HL-60 (cell line): ENCODE results near the gene TBC1D24.

Experiments used
- DNase-seq, 2 experiments: peaks; one replicate each; pipeline ENCODE4 v3.0.0-alpha.2; 2010 to 2020; ENCODE audit warnings: low read depth in 1 of 2, low spot score in 1 of 2
- H3K27ac ChIP-seq: fragments of 250-450 bp; sonication (Bioruptor Pico); replicated peaks from 2 replicates; pipeline ENCODE4 v1.5.1; 2020; ENCODE audit warnings: mild to moderate bottlenecking, moderate library complexity
- H3K27me3 ChIP-seq: fragments of 250-450 bp; sonication (Bioruptor Pico); 2 replicates; pipeline ENCODE4 v1.5.1; 2021; ENCODE audit warnings: mild to moderate bottlenecking, moderate library complexity; ENCODE audit not compliant: insufficient read depth, poor library complexity, severe bottlenecking
- H3K4me3 ChIP-seq: replicated peaks from 2 replicates; pipeline ENCODE4 v1.5.1; 2011; ENCODE audit warnings: mild to moderate bottlenecking, control low read depth, low read length; ENCODE audit not compliant: insufficient read depth
- GABPA ChIP-seq: IDR thresholded peaks from 2 replicates; pipeline ENCODE4 v1.6.1; 2012; ENCODE audit warnings: low read depth
- POLR2AphosphoS5 ChIP-seq: IDR thresholded peaks from 2 replicates; pipeline ENCODE4 v1.6.1; 2012; ENCODE audit warnings: low read depth
- SPI1 ChIP-seq: IDR thresholded peaks from 2 replicates; pipeline ENCODE4 v1.6.1; 2012; ENCODE audit warnings: low read depth, mild to moderate bottlenecking, borderline replicate concordance
- TF ChIP-seq, protein P1 (sequence below): IDR thresholded peaks from 2 replicates; pipeline ENCODE4 v1.6.1; 2012; ENCODE audit warnings: low read depth; ENCODE audit not compliant: insufficient replicate concordance
- TF ChIP-seq, protein P2 (sequence below): IDR thresholded peaks from one replicate; pipeline ENCODE4 v1.5.1; 2011; ENCODE audit warnings: low read length, control low read depth, inconsistent platforms; ENCODE audit not compliant: insufficient read depth

The TBC1D24 gene

DNA sequence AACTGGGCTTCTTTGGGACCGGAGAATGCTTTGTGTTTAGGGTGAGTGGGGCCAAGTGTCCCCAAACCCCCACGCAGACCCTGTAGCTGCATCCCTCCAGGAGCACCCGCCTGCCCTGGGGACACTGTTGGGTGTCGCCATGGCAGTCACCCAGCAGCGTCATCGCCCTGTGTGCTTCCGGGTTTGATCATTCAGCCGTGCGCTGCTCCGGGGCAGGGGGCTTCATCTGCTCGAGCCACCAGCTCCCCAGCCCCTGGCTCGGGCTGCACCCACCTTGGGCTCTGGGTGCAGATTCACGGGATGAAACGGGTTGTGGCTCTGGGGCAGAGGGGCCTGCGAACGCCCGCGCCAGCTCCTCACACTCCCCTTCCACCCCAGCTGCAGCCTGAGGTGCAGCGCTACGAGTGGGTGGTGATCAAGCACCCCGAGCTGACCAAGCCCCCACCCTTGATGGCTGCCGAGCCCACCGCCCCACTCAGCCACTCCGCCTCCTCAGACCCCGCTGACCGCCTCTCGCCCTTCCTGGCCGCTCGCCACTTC, 25.0 kb downstream of the TBC1D24 start:
- no peaks in the 10 kb centered on the region for H3K27me3 ChIP-seq
- DNase-seq, result no peak
- H3K4me3 ChIP-seq, result no peak overlapping the region
- H3K27ac ChIP-seq, result no peak overlapping the region
- no peak for TF ChIP-seq POLR2AphosphoS5
- no peak for TF ChIP-seq SPI1
- TF ChIP-seq, protein P1, sequence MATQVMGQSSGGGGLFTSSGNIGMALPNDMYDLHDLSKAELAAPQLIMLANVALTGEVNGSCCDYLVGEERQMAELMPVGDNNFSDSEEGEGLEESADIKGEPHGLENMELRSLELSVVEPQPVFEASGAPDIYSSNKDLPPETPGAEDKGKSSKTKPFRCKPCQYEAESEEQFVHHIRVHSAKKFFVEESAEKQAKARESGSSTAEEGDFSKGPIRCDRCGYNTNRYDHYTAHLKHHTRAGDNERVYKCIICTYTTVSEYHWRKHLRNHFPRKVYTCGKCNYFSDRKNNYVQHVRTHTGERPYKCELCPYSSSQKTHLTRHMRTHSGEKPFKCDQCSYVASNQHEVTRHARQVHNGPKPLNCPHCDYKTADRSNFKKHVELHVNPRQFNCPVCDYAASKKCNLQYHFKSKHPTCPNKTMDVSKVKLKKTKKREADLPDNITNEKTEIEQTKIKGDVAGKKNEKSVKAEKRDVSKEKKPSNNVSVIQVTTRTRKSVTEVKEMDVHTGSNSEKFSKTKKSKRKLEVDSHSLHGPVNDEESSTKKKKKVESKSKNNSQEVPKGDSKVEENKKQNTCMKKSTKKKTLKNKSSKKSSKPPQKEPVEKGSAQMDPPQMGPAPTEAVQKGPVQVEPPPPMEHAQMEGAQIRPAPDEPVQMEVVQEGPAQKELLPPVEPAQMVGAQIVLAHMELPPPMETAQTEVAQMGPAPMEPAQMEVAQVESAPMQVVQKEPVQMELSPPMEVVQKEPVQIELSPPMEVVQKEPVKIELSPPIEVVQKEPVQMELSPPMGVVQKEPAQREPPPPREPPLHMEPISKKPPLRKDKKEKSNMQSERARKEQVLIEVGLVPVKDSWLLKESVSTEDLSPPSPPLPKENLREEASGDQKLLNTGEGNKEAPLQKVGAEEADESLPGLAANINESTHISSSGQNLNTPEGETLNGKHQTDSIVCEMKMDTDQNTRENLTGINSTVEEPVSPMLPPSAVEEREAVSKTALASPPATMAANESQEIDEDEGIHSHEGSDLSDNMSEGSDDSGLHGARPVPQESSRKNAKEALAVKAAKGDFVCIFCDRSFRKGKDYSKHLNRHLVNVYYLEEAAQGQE, result no peak
- TF ChIP-seq GABPA, result no peak
- TF ChIP-seq, protein P2, sequence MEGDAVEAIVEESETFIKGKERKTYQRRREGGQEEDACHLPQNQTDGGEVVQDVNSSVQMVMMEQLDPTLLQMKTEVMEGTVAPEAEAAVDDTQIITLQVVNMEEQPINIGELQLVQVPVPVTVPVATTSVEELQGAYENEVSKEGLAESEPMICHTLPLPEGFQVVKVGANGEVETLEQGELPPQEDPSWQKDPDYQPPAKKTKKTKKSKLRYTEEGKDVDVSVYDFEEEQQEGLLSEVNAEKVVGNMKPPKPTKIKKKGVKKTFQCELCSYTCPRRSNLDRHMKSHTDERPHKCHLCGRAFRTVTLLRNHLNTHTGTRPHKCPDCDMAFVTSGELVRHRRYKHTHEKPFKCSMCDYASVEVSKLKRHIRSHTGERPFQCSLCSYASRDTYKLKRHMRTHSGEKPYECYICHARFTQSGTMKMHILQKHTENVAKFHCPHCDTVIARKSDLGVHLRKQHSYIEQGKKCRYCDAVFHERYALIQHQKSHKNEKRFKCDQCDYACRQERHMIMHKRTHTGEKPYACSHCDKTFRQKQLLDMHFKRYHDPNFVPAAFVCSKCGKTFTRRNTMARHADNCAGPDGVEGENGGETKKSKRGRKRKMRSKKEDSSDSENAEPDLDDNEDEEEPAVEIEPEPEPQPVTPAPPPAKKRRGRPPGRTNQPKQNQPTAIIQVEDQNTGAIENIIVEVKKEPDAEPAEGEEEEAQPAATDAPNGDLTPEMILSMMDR, result no peak

DNA sequence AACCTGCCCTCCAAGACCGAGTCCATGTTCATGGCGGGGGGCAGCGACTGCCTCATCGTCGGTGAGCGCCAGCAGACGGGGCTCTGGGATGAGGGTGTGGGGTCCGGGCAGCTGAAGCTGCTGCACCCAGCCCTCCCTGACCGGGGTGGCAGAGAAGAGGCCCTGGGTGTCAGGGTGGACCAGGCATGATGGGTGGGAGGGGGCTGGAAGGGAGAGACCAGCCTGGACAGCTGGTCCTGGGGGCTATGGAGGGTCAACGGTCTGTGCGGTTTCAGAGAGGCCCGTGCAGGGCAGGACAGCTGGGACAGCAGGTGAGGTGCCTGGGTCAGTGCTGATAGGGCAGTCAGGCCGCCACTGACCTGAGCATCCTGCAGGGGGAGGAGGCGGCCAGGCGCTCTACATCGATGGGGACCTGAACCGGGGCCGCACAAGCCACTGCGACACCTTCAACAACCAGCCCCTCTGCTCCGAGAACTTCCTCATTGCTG, 25.5 kb downstream of the TBC1D24 start:
- Histone ChIP-seq H3K27ac (no peak overlapping the region), H3K27me3 (no peaks in the 10 kb centered on the region), H3K4me3 (no peak overlapping the region)
- no peak for TF ChIP-seq SPI1
- TF ChIP-seq, protein P1, result no peak
- TF ChIP-seq, protein P2, result no peak
- TF ChIP-seq GABPA, result no peak
- no peak for TF ChIP-seq POLR2AphosphoS5
- DNase-seq, result no peak

DNA sequence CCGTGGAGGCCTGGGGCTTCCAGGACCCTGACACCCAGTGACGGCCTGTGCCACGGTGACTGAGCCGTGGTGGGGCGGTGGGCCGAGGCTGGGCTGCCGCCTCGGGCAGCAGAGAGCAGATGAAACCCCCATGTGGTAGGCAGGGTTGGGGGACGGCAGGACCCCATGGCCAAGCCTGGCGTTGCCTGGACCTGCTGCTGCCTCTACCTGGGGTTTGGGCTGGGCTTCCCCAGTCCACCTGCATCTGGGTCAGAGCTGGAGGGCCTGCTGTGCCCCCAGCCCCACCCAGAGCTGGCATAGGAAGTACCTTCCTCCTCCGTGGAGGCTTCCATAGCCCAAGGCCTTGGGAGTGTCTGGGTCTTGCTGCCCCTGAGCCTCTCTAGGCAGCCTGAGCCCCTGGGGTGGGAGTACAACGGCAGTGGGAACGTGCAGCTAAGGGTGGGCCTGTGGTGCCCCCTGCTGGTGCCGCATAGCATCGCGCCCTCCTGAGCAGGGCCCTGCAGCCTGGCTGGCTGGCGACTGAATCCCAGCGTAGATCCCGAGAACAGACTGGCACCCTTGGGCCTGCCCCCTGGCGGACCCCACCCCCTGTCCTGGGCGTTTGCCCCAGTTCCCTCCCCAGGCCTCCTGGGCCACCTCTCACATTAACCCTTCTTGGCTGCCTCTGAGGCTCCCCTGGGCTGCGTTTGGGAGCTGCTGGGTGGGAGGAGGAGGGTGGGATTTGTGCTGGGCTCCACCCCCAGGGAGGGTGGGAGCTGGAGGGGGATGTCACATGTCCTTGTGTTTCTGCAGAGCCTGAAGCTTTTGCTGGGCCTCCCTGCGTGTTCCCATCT, 26.2 kb downstream of the TBC1D24 start:
- H3K27me3 ChIP-seq, result no peaks in the 10 kb centered on the region
- no peak for TF ChIP-seq SPI1
- no peak for TF ChIP-seq POLR2AphosphoS5
- TF ChIP-seq, protein P1, result no peak
- no peak for TF ChIP-seq GABPA
- TF ChIP-seq, protein P2, result peak; percentile 96
- H3K27ac ChIP-seq, result no peak overlapping the region
- no peak overlapping the region for H3K4me3 ChIP-seq
- peak in 1 of 2 experiments; percentile 72 for DNase-seq
